ENCODE data around the gene BABAM2. TPM values are rescaled to one million over a fixed set of nuclear protein-coding genes. Genes with fewer than 3 reads are reported as not detected.

The BABAM2 gene
- total and polyA plus RNA-seq, 2 experiments from 2014 or later, result 17.8 to 21.5 TPM

- peaks cover 11% of the 10 kb centered on the region for H3K27me3 Mint-ChIP-seq (ENCODE audit: insufficient read depth, low read depth, poor library complexity)
- no peak for TF ChIP-seq EZH2phosphoT487 (IDR thresholded peaks at IDR 0.05; ENCODE audit: unreplicated experiment)
- no peak for TF ChIP-seq EZH2 (IDR thresholded peaks at IDR 0.05; ENCODE audit: low read depth, unreplicated experiment)
- no peak for TF ChIP-seq ZNF462 (CRISPR knock-in tag; IDR thresholded peaks at IDR 0.05)
- no peak for TF ChIP-seq POLR2AphosphoS5 (IDR thresholded peaks at IDR 0.05; ENCODE audit: low read depth)
- TF ChIP-seq STAT1 (IDR thresholded peaks at IDR 0.05; ENCODE audit: unreplicated experiment), result no peak
- no peak for TF ChIP-seq CTCF (conservative IDR thresholded peaks at IDR 0.05; ENCODE audit: low read depth in 2 of 2)
- no peak for TF ChIP-seq ETS1 (IDR thresholded peaks at IDR 0.05)
- TF ChIP-seq REST (IDR thresholded peaks at IDR 0.05; ENCODE audit: unreplicated experiment), result no peak
- TF ChIP-seq JUNB (IDR thresholded peaks at IDR 0.05; ENCODE audit: unreplicated experiment), result no peak
- no peak for TF ChIP-seq ZNF114 (CRISPR knock-in tag; IDR thresholded peaks at IDR 0.05)
- TF ChIP-seq NANOG (IDR thresholded peaks at IDR 0.05; ENCODE audit: borderline replicate concordance), result no peak
- TF ChIP-seq ZNF331 (CRISPR knock-in tag; IDR thresholded peaks at IDR 0.05; ENCODE audit: low read depth), result no peak
- no peak for TF ChIP-seq CREB1 (CRISPR knock-in tag; IDR thresholded peaks at IDR 0.05; ENCODE audit: low read depth)
- Histone ChIP-seq H4K20me1 (replicated peaks; ENCODE audit: insufficient read depth) (no peaks in the 10 kb centered on the region), H3K4me1 (ENCODE audit: insufficient read depth) (no peaks in the 10 kb centered on the region), H3K4me2 (no peak overlapping the region), H3K79me2 (replicated peaks; ENCODE audit: insufficient read depth) (no peaks in the 10 kb centered on the region), H3F3A (replicated peaks; ENCODE audit: low read depth) (no peaks in the 10 kb centered on the region), H3K27me3 (ENCODE audit: insufficient read depth) (0 out of 2 replicates have a peak, but pooled peaks cover under 1% of the 10 kb centered on the region), H3K4me3 (no peak overlapping the region), H3K27ac (ENCODE audit: low read depth) (no peak overlapping the region), H2AFZ (no peak overlapping the region), H3K9me2 (ENCODE audit: insufficient read depth) (no peaks in the 10 kb centered on the region), H3K36me3 (ENCODE audit: insufficient read depth) (no peaks in the 10 kb centered on the region)
- no peaks in the 10 kb centered on the region for H3K36me3 Mint-ChIP-seq (ENCODE audit: low read depth)
- H3K27ac Mint-ChIP-seq, result no peak overlapping the region
- H3K4me3 Mint-ChIP-seq, result no peak overlapping the region
- ATAC-seq (no peak), DNase-seq (ENCODE audit: low spot score) (no peak)
- no peaks in the 10 kb centered on the region for H3K9me3 Mint-ChIP-seq
- H3K4me1 Mint-ChIP-seq, result no peaks in the 10 kb centered on the region
Observed at GRCh38 chr2:28374331-28374730, 483.8 kb downstream of the BABAM2 start.
